ENCODE measurements around the gene EIF4B.

EIF4B gene

GRCh38 chr12:53047221-53048032 lies 41.2 kb downstream of the EIF4B start:
- DNase-seq (ENCODE audit: low spot score): peak; percentile 93

GRCh38 chr12:53048033-53048779 lies 42.0 kb downstream of the EIF4B start:
- DNase-seq (ENCODE audit: low spot score): no peak

GRCh38 chr12:53048780-53049401 lies 42.6 kb downstream of the EIF4B start:
- peak; percentile 57 for DNase-seq (ENCODE audit: low spot score)

- DNase-seq (ENCODE audit: low spot score): peak; percentile 79
Observed at GRCh38 chr12:53049571-53050318, 43.5 kb downstream of the EIF4B start, which contains the start of gene TNS2. TSS of gene TNS2 (plus strand) at chr12:53050065. CDS start at chr12:53050186, 121 bp downstream.

GRCh38 chr12:53050426-53051057 lies 44.3 kb downstream of the EIF4B start:
- no peak for DNase-seq (ENCODE audit: low spot score)

GRCh38 chr12:53051058-53051880 lies 45.0 kb downstream of the EIF4B start:
- peak; percentile 64 for DNase-seq (ENCODE audit: low spot score)

- no peak for DNase-seq (ENCODE audit: low spot score)
Observed at GRCh38 chr12:53051881-53052412, 45.7 kb downstream of the EIF4B start.

- peak; percentile 87 for DNase-seq (ENCODE audit: low spot score)
Observed at GRCh38 chr12:53052419-53053217, 46.4 kb downstream of the EIF4B start.

- no peak for DNase-seq (ENCODE audit: low spot score)
Observed at GRCh38 chr12:53053218-53054111, 47.2 kb downstream of the EIF4B start.

GRCh38 chr12:53054112-53054878 lies 48.0 kb downstream of the EIF4B start:
- DNase-seq (ENCODE audit: low spot score): peak; percentile 88

GRCh38 chr12:53055471-53056266 lies 49.4 kb downstream of the EIF4B start:
- DNase-seq (ENCODE audit: low spot score): no peak

- DNase-seq (ENCODE audit: low spot score): no peak
Observed at GRCh38 chr12:53056296-53056695, 50.0 kb downstream of the EIF4B start.

- DNase-seq (ENCODE audit: low spot score): no peak
Observed at GRCh38 chr12:53056901-53057300, 50.6 kb downstream of the EIF4B start.

- DNase-seq (ENCODE audit: low spot score): no peak
Observed at GRCh38 chr12:53057816-53058500, 51.7 kb downstream of the EIF4B start.

GRCh38 chr12:53058674-53059433 lies 52.6 kb downstream of the EIF4B start:
- DNase-seq (ENCODE audit: low spot score): no peak
